Activated naive CD4-positive, alpha-beta T cell treated with anti-CD3 and anti-CD28 coated beads, Interleukin-2, amount 10 ng/mL, durations not matched to agents 7 days and 5 days (primary cell): ENCODE results near the gene TMEM258.

Experiments used
- CTCF ChIA-PET: fragments of 350-600 bp; sonication (Branson Sonifier 250); formaldehyde crosslinking; loops from one replicate; lab custom pipeline; 2021; ENCODE audit warnings: antibody characterized with exemption; lab: Charles Lee
- DNase-seq: peaks from one replicate; pipeline ENCODE4 v3.0.0-alpha.2; 2020
- H3K27ac Mint-ChIP-seq: one replicate; pipeline ENCODE4 v1.8.0; 2021; ENCODE audit warnings: mild to moderate bottlenecking, moderate library complexity, mixed read lengths
- H3K27me3 Mint-ChIP-seq: one replicate; pipeline ENCODE4 v1.8.0; 2021; ENCODE audit warnings: mild to moderate bottlenecking, mixed read lengths
- H3K36me3 Mint-ChIP-seq: one replicate; pipeline ENCODE4 v1.8.0; 2021; ENCODE audit warnings: mixed read lengths
- H3K4me1 Mint-ChIP-seq: one replicate; pipeline ENCODE4 v1.8.0; 2021; ENCODE audit warnings: mixed read lengths
- H3K4me3 Mint-ChIP-seq: one replicate; pipeline ENCODE4 v1.8.0; 2021; ENCODE audit warnings: mild to moderate bottlenecking, moderate library complexity, mixed read lengths
- H3K9me3 Mint-ChIP-seq: one replicate; pipeline ENCODE4 v1.8.0; 2021; ENCODE audit warnings: mixed read lengths

TMEM258 gene

GRCh38 chr11:61792310-61793082 lies at the start of gene TMEM258, which contains the start of gene FEN1:
TSS of gene TMEM258 (minus strand) at chr11:61792599. CDS start at chr11:61792558, 41 bp downstream.
TSS of gene FEN1 (plus strand) at chr11:61792911. CDS start at chr11:61795362, 2,451 bp downstream.
- peaks cover 65% of the 10 kb centered on the region for H3K4me1 Mint-ChIP-seq
- no peaks in the 10 kb centered on the region for H3K9me3 Mint-ChIP-seq
- H3K4me3 Mint-ChIP-seq, result peak within 1 kb of the TSS; percentile 77
- H3K36me3 Mint-ChIP-seq, result peaks cover 52% of the 10 kb centered on the region
- CTCF ChIA-PET, result interaction anchor here (0.7 to 2.7 kb wide), 7 partner anchors 9 to 316 kb away, joined by 3 to 10 read pairs (median 4); no protein-coding TSS in a partner anchor
- DNase-seq, result peak; percentile 93
- H3K27ac Mint-ChIP-seq, result peak within 1 kb of the TSS; percentile 97
- H3K27me3 Mint-ChIP-seq, result no peaks in the 10 kb centered on the region

- CTCF ChIA-PET, result no interaction called here
- Mint-ChIP-seq H3K9me3 (no peaks in the 10 kb centered on the region), H3K4me3 (no peak overlapping the region), H3K4me1 (peaks cover 8% of the 10 kb centered on the region), H3K27me3 (no peaks in the 10 kb centered on the region), H3K36me3 (peaks cover 70% of the 10 kb centered on the region), H3K27ac (no peak overlapping the region)
- no peak for DNase-seq
These were observed 49.5 kb upstream of the TMEM258 start for GRCh38 chr11:61841636-61842527.

DNA sequence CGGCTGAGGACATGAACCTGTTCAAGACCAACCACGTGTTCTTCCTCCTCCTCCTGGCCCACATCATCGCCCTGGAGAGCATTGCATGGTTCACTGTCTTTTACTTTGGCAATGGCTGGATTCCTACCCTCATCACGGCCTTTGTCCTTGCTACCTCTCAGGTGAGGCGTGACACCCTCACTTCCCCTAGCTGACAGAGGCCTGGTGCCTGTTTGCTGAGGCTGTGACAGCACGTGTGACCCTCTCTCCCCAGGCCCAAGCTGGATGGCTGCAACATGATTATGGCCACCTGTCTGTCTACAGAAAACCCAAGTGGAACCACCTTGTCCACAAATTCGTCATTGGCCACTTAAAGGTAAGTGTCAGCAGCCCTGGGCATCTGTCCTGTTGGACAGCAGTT lies 48.0 kb upstream of the TMEM258 start:
- Mint-ChIP-seq H3K9me3 (no peaks in the 10 kb centered on the region), H3K27ac (no peak overlapping the region), H3K4me1 (peaks cover 19% of the 10 kb centered on the region), H3K4me3 (no peak overlapping the region), H3K36me3 (peaks cover 66% of the 10 kb centered on the region), H3K27me3 (no peaks in the 10 kb centered on the region)
- CTCF ChIA-PET, result interaction anchor here (0.6 kb wide), 2 partner anchors 106 to 269 kb away, joined by 3 read pairs; no protein-coding TSS in a partner anchor
- no peak for DNase-seq

GRCh38 chr11:61839742-61840141 lies 47.3 kb upstream of the TMEM258 start:
- H3K36me3 Mint-ChIP-seq, result peaks cover 65% of the 10 kb centered on the region
- H3K4me3 Mint-ChIP-seq, result no peak overlapping the region
- DNase-seq, result no peak
- CTCF ChIA-PET, result no interaction called here
- peaks cover 25% of the 10 kb centered on the region for H3K4me1 Mint-ChIP-seq
- no peaks in the 10 kb centered on the region for H3K9me3 Mint-ChIP-seq
- H3K27me3 Mint-ChIP-seq, result no peaks in the 10 kb centered on the region
- no peak overlapping the region for H3K27ac Mint-ChIP-seq

- Mint-ChIP-seq H3K36me3 (peaks cover 69% of the 10 kb centered on the region), H3K27ac (peak overlapping the region; percentile 67), H3K9me3 (no peaks in the 10 kb centered on the region), H3K27me3 (no peaks in the 10 kb centered on the region), H3K4me1 (peaks cover 33% of the 10 kb centered on the region), H3K4me3 (no peak overlapping the region)
- CTCF ChIA-PET, result no interaction called here
- no peak for DNase-seq
These were observed 46.5 kb upstream of the TMEM258 start for GRCh38 chr11:61838921-61839320.

- Mint-ChIP-seq H3K4me1 (peaks cover 37% of the 10 kb centered on the region), H3K27me3 (no peaks in the 10 kb centered on the region), H3K36me3 (peaks cover 73% of the 10 kb centered on the region), H3K4me3 (no peak overlapping the region), H3K27ac (no peak overlapping the region), H3K9me3 (no peaks in the 10 kb centered on the region)
- CTCF ChIA-PET, result no interaction called here
- DNase-seq, result no peak
These were observed 46.1 kb upstream of the TMEM258 start for GRCh38 chr11:61838501-61838900.

DNA sequence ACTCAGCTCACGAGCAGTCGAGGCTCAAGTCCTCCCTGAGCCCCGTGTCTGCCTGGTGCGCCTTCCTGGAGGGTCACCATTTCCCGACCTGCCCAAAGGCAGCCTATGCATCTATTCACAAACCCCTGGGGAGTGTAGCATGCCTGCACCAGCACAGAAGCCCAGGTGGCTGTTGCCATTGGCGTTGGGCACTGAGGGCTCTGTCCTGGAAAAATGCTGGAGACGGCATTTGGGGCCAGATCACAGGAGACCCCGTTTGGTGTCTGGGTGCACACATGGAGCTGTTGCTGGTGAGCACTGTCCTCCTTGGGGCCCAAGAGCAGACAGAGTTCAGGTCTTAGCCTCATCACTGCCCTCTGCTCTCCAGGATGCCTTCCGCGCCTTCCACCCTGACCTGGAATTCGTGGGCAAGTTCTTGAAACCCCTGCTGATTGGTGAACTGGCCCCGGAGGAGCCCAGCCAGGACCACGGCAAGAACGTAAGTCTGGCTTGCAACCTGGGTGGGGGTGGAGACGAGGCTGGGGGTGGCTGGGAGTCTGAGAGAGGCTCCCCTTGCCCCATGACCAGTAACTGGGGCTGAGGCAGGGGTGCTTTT lies 45.1 kb upstream of the TMEM258 start:
- no peak for DNase-seq
- Mint-ChIP-seq H3K27ac (no peak overlapping the region), H3K4me1 (peaks cover 47% of the 10 kb centered on the region), H3K9me3 (no peaks in the 10 kb centered on the region), H3K4me3 (no peak overlapping the region), H3K36me3 (peaks cover 77% of the 10 kb centered on the region), H3K27me3 (no peaks in the 10 kb centered on the region)
- CTCF ChIA-PET, result no interaction called here

DNA sequence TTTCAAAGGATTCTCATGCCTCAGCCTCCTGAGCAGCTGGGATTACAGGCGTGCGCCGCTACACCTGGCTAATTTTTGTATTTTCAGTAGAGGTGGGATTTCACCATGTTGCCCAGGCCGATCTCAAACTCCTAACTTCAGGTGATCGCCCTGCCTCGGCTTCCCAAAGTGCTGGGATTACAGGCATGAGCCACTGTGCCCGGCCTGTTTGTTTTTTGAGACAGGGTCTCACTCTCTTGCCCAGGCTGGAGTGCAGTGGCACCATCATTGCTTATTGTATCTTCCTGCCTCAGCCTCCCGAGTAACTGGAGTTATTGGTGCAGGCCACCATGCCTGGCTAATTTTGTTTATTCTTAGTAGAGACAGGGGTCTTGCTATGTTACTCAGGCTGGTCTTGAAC lies 43.8 kb upstream of the TMEM258 start:
- H3K4me1 Mint-ChIP-seq, result peaks cover 57% of the 10 kb centered on the region
- no peak overlapping the region for H3K4me3 Mint-ChIP-seq
- no peaks in the 10 kb centered on the region for H3K9me3 Mint-ChIP-seq
- peak overlapping the region; percentile 99 for H3K27ac Mint-ChIP-seq
- DNase-seq, result no peak
- H3K36me3 Mint-ChIP-seq, result peaks cover 76% of the 10 kb centered on the region
- CTCF ChIA-PET, result interaction anchor here (1.5 kb wide), 1 partner anchor 245 kb away, joined by 3 read pairs; no protein-coding TSS in a partner anchor
- no peaks in the 10 kb centered on the region for H3K27me3 Mint-ChIP-seq

DNA sequence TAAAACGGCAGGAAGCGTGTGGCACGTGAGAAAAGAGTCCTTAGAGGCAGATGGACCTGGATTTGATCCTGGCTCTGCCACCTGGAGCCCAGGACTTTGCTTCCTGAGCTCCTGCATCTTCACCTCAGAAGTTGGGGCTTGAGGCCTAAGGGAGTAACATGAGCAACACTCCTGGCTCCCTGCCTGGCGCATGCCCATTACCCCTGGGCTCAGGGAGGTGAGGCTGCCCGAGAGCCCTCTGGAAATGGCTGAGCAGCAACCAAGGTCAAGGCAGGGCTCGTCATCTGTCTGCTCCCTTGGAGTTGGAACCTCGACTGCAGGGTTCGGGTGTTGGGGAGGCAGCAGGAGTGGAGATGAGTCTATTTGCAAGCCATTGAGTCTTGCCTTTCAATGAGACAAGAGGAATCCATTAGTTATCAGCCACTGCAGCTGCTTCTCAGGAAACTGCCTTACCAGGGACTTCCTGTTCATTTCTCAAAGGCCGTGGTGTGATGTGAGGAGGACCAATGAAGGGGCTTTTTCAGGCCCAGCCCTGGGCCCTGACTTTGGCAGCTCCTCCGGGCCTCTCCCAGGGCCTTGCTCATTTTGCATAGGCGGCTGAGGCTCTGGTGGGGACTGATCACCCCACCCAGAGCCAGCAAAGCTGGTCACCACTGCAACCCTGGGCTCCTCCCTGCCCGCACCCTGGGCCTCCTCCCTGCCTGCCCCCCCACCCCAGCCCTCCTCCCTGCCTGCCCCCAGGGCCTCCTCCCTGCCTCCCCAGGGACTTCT lies 42.1 kb upstream of the TMEM258 start:
- H3K27me3 Mint-ChIP-seq, result peaks cover 2% of the 10 kb centered on the region
- H3K9me3 Mint-ChIP-seq, result no peaks in the 10 kb centered on the region
- DNase-seq, result peak; percentile 86
- H3K4me3 Mint-ChIP-seq, result peak overlapping the region; percentile 73
- peaks cover 67% of the 10 kb centered on the region for H3K4me1 Mint-ChIP-seq
- CTCF ChIA-PET, result interaction anchor here (0.9 to 2.4 kb wide), 5 partner anchors 11 to 41 kb away, joined by 3 to 19 read pairs (median 5); partner anchors contain the start of genes FADS1 and FEN1
- H3K36me3 Mint-ChIP-seq, result peaks cover 72% of the 10 kb centered on the region
- H3K27ac Mint-ChIP-seq, result peak overlapping the region; percentile 99

DNA sequence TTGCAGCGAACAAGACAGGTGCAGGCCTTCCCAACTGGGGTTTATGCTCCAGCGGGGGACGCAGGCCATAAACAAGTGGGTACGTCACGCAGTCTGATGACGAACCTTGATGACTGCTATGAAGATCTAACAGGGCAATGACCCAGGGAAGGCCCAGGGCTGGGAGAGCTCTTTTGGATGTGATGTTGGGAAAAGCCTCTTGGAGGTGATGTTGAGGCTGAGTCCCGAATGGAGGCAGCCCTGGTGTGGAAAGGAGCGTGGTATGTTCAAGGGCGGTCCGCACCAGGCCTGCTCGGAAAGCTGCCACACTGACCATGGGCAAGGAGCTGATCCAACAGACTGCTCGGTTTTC lies 41.5 kb upstream of the TMEM258 start:
- CTCF ChIA-PET, result interaction anchor here (0.9 to 2.4 kb wide), 5 partner anchors 11 to 40 kb away, joined by 3 to 19 read pairs (median 5); partner anchors contain the start of genes FADS1 and FEN1
- H3K4me1 Mint-ChIP-seq, result peaks cover 71% of the 10 kb centered on the region

GRCh38 chr11:61833471-61833870 lies 41.1 kb upstream of the TMEM258 start:
- CTCF ChIA-PET, result interaction anchor here (0.9 to 2.4 kb wide), 4 partner anchors 10 to 37 kb away, joined by 3 to 19 read pairs (median 6); partner anchors contain the start of gene FADS1
- H3K36me3 Mint-ChIP-seq, result peaks cover 67% of the 10 kb centered on the region
- peak overlapping the region; percentile 99 for H3K27ac Mint-ChIP-seq
- H3K27me3 Mint-ChIP-seq, result peaks cover 12% of the 10 kb centered on the region
- H3K4me1 Mint-ChIP-seq, result peaks cover 72% of the 10 kb centered on the region
- H3K4me3 Mint-ChIP-seq, result peak overlapping the region; percentile 45
- DNase-seq, result peak; percentile 34
- no peaks in the 10 kb centered on the region for H3K9me3 Mint-ChIP-seq

More for the DNA sequence above, 41.5 kb upstream of the TMEM258 start:
- peak overlapping the region; percentile 45 for H3K4me3 Mint-ChIP-seq
- no peak for DNase-seq
- H3K27ac Mint-ChIP-seq, result peak overlapping the region; percentile 99
- peaks cover 70% of the 10 kb centered on the region for H3K36me3 Mint-ChIP-seq
- H3K9me3 Mint-ChIP-seq, result no peaks in the 10 kb centered on the region
- H3K27me3 Mint-ChIP-seq, result peaks cover 7% of the 10 kb centered on the region

DNA sequence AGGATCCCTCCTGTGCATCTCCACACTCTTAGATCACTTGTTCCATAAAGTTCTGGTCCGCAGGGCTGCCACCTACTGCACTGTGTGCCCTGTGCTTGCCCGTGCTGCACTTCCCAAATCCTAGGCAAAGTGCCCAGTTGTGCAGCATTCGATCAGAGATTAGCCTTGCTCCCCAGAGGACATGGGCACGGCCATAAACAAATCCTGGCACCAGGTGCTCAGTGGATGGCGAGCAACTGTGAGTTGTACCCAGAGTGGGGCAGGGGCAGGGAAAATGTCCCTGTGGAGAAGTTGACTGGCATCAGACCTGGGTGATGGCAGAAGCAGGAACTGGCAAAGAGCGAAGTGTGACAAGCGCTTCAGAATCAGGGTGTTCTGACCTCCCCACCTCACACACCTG lies 40.4 kb upstream of the TMEM258 start:
- peaks cover 61% of the 10 kb centered on the region for H3K36me3 Mint-ChIP-seq
- peak overlapping the region; percentile 5 for H3K4me3 Mint-ChIP-seq
- H3K9me3 Mint-ChIP-seq, result no peaks in the 10 kb centered on the region
- CTCF ChIA-PET, result interaction anchor here (1.0 to 2.4 kb wide), 2 partner anchors 18 to 35 kb away, joined by 3 to 19 read pairs; no protein-coding TSS in a partner anchor
- DNase-seq, result no peak
- peaks cover 14% of the 10 kb centered on the region for H3K27me3 Mint-ChIP-seq
- H3K27ac Mint-ChIP-seq, result peak overlapping the region; percentile 99
- peaks cover 74% of the 10 kb centered on the region for H3K4me1 Mint-ChIP-seq

GRCh38 chr11:61832207-61832606 lies 39.8 kb upstream of the TMEM258 start:
- H3K4me1 Mint-ChIP-seq, result peaks cover 76% of the 10 kb centered on the region
- H3K36me3 Mint-ChIP-seq, result peaks cover 58% of the 10 kb centered on the region
- no peak for DNase-seq
- no peaks in the 10 kb centered on the region for H3K9me3 Mint-ChIP-seq
- peaks cover 16% of the 10 kb centered on the region for H3K27me3 Mint-ChIP-seq
- CTCF ChIA-PET, result interaction anchor here (1.0 kb wide), 1 partner anchor 18 kb away, joined by 3 read pairs; no protein-coding TSS in a partner anchor
- H3K4me3 Mint-ChIP-seq, result peak overlapping the region; percentile 89
- H3K27ac Mint-ChIP-seq, result peak overlapping the region; percentile 99
